ENCODE data around the gene TMEM178B.
A peak's percentile ranks its signal among the peaks of the same experiment; 100 is the strongest.
"Not testable (repeated sequence)": the region's sequence is repeated elsewhere in the genome, so short reads cannot be mapped to it uniquely, and the experiment has no call there.

Gene TMEM178B

GRCh38 chr7:141317033-141317585 lies 243.2 kb downstream of the TMEM178B start:
- no peak for DNase-seq

- no peak for DNase-seq
These were observed 246.4 kb downstream of the TMEM178B start for GRCh38 chr7:141320287-141320686.

DNA sequence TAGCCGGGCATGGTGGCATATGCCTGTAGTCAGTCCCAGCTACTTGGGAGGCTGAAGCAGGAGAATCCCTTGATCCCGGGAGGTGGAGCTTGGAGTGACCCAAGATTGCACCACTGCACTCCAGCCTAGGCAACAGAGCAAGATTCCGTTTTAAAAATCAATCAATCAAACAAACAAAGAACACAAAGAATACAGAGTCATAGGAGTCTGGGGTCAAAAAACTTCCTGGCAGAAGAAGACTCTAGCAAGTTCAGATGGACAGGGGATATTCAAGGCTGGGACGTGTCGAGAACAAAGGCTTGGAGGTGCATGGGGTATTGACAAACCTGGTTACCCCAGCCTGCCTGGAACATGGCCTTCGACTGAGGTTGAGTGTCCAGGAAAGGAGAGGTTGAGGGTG lies 248.5 kb downstream of the TMEM178B start:
- DNase-seq: no peak

DNA sequence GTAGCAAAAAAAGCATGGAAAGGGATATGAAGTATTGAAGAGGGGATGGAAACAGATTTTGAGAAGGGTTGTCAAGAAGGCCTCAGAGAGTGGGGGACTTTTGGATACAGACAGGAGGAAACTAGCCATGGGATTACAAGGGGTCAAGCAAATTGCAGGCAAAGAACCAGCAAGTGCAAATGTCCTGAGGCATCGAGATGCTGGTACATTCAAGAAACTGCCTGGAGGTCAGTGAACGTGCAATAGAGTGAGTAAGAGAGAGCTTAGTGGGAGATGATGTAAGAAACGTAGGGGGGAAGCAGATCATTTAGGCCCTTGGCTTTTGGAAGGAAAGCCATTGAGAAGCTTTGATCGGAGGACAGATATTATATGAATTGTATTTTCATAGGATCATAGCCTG lies 250.0 kb downstream of the TMEM178B start:
- no peak for DNase-seq

GRCh38 chr7:141324870-141325269 lies 251.0 kb downstream of the TMEM178B start:
- no peak for DNase-seq

- DNase-seq: no peak
These were observed 251.4 kb downstream of the TMEM178B start for GRCh38 chr7:141325275-141325674.

GRCh38 chr7:141328290-141328689 lies 254.4 kb downstream of the TMEM178B start:
- no peak for DNase-seq

- not testable (repeated sequence) for DNase-seq
These were observed 256.4 kb downstream of the TMEM178B start for GRCh38 chr7:141330285-141330684.

DNA sequence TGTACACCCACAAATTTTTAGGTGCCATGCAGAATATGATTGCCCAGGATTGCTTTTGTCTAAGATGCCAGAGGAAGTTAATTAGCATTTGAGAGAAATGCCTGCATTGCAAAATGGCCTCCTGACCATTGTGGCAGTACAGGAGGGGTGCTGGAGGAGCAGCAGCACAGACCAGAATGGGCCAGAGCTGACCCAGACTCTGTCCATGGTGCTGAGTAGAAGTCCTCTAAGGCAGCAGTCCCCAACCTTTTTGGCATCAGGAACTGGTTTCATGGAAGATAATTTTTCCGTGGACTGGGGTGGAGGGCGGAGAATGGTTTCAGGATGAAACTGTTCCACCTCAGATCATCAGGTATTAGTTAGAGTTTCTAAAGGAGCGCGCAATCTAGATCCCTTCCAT lies 259.6 kb downstream of the TMEM178B start:
- no peak for DNase-seq

- DNase-seq: no peak
These were observed 261.3 kb downstream of the TMEM178B start for GRCh38 chr7:141335164-141335563.

- no peak for DNase-seq
These were observed 265.7 kb downstream of the TMEM178B start for GRCh38 chr7:141339603-141340002.

DNA sequence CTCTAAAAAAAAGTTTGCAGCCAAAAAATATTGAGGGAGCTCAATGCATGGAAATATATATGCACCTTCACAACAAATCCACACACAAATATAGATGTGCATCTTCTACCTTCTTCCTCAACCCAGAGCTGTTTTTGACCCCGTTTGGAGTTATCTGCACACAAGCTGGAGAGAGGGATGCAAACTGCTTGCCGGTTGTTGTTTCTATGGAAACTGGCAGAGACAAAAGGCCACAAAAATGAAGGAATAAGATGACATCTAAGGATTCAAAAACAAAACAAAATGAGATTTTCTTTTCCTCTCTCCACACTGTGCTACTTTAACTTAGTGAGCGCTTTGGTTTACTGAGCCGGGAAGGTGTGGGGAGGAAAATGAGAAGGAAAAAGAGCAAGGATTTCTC lies 267.1 kb downstream of the TMEM178B start:
- no peak for DNase-seq

DNA sequence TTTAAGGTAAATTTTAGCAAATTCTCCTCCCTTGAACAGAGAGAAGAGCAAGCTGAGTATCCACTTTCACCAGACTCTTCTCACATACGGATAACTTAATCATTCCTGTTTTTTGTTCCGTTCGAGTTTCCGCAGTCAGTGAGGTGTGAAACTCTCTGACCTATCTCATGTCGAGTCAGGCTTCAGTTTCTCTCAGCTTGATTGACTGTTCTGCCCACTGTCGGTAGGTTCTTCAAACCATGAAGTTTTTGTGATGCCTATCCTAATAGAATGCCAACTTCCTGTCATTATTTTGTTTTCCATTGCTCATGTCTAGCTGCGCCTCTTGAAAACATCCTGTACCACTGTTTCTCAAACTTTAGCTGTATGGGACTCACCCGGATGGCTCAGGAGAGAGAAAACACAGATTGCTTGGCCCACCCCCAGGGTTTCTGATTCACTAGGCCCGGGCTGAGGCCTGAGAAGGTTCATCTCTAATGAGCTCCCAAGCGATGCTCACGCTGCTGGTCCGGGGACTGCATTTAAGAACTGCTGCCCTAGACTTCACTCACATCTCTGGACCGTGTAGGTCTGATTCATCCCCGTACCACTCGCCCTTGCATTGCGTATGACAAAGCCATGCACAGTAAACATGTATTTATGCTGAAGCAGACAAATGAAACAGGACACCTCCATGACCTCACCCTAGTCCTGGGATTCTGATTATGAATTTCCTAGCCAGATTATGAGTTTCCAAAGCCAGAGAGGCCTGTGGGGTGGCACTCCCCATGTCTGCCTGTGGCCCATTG lies 269.0 kb downstream of the TMEM178B start:
- no peak for DNase-seq

- DNase-seq: no peak
These were observed 270.5 kb downstream of the TMEM178B start for GRCh38 chr7:141344153-141344935.

DNA sequence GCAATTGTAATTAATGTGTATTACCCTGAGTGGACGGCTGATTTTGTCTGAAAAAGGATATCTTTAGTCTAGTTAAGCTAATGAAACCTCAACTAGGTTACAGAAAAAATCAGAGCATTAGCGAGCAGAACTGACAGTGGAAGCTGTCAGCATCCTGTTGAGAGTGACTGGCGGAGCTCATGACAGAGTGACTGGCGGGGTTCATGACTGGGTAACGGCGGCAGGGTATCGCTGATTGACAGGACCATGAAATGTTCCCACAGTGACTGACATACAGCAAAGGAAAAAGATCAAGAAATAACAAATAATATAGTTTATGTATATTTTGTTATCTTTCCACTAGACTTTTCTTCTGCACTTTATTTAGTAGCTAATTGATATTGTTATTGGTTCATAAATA lies 274.9 kb downstream of the TMEM178B start:
- no peak for DNase-seq

- no peak for DNase-seq
These were observed 275.5 kb downstream of the TMEM178B start for GRCh38 chr7:141349338-141349737.

DNA sequence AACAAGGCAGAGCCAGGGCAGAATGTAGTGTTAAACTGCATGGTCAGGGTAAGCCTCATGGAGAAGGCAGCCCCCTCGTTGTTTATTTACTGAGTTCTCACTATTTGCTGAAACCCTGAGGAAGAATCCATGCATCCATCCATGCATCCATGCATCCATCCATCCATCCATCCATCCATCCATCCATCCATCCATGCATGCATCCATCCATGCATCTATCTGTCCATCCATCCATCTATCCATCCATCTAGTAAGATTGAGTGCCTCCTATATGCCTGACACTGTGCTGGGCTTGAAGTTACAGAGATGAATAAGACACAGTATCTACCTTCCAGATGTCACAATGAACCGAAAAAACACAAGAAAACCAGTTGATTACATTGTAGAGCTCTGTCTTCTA lies 275.9 kb downstream of the TMEM178B start:
- DNase-seq: no peak

GRCh38 chr7:141351175-141351574 lies 277.3 kb downstream of the TMEM178B start:
- no peak for DNase-seq

DNA sequence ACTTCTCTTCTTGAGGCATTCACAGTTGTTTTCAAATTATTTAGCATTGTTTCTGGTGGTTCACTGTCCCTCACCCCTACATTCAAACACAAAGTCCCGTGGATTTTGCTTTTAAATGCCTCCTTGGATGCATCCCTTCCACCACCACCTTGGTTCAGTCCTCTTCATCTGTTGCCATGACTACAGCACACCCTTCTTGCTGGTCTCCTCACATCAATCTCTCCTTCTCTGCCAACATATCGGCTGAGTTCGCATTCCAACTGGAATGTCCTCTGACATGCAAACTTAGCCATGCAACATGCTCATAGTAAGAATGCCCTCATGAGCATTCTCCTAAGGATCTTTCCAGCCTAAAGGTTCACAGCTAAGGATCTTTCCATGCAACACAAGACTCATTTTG lies 279.1 kb downstream of the TMEM178B start:
- no peak for DNase-seq

DNA sequence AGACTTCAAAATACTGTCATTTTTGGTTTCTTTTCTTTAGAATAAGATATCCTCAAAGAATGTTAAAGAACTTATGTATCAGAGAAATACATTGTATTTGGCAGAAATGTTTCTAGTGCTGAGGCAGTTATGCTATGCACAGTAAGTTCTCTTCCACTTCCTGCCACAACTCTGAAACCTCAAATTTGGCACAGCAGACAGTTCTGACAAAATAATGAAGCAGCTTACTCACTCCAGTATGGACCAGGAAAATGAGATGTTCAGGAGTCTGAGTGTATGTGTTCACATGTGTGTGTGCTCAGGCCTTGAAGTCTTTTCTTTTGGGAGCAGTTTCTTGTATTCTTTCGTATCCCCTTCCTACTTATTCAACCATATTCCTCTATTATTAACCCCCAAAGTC lies 280.4 kb downstream of the TMEM178B start:
- peak; percentile 87 for DNase-seq

DNA sequence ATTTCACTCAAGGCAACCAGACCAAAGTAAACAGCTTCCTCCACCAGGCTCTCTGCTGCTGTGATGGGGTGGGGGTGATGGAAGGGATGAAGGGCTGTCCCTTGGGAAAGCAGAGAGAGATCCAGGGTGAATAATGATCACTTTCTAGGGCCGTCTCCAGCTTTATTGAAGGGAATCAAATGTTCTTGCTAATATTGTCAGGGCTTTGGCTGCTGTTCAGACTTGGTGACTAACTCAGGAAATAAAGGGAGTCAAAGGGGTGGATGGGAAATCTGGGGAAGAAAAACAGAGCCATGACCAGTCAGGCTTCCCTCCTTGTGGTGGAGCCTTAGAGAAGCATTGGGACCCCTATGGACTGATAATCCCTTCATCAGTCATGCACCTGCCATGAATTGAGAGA lies 281.2 kb downstream of the TMEM178B start:
- DNase-seq: peak; percentile 61

DNA sequence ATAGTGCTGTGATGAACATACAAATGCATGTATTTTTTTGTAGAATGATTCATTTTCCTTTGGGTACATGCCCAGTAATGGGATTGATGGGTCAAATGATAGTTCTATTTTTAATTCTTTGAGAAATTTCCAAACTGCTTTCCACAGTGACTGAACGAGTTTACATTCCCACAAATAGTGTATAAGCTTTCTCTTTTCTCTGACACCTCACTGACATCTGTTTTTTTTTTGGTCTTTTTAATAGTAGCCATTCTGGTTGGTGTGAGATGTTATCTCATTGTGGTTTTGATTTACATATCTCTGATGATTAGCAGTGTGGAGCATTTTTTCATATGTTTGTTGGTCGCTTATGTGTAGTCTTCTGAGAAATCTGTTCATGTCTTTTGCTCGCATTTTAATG lies 282.3 kb downstream of the TMEM178B start:
- peak; percentile 40 for DNase-seq

DNA sequence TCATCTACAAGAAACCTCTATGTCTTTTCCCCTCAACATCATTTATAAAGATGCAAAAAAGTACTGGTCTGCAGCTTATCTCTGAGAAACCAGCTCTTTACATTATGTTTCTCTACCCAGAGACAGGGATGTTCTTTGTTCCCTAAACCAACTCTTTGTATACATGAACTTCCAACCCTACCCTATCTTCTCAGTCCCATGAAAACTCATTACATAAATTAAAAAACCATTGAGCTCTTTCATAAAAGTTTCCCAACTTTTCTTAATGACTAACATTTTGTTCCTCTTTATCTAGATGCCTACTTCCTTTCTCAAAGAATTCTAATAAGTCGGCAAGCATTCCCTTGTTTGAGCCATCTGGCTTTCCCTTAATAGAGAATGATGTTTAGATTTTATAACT lies 284.5 kb downstream of the TMEM178B start:
- DNase-seq: no peak

DNA sequence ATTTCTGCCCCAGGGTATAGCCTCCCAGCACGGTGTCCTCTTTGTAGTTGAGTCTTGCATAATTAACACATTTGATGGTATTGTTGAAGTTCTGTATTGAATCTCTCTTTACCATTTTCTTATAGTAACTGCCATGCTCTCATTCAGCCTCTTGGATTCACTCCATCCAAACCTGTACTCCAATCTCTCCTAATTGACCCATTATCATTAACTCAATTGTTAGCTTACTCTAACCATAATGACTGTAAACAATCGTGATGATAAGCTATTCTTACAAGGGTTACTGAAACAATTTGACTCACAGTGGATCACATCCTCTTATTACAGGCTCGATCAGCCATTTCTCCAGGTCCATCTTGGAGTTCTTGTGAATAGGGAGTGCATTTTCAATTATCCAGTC lies 285.4 kb downstream of the TMEM178B start:
- no peak for DNase-seq

All from fibroblast of upper back skin (primary cell).